HEK293T (cell line): ENCODE measurements around the gene NCAPD2.

ENCODE experiments used
- BHLHE40 ChIP-seq: fragments of 450-650 bp; IDR thresholded peaks from 2 replicates; pipeline ENCODE4 v1.6.1; 2016; ENCODE audit warnings: mild to moderate bottlenecking, moderate library complexity, borderline replicate concordance
- FOXA1 ChIP-seq: fragments of 450-650 bp; IDR thresholded peaks from 2 replicates; pipeline ENCODE4 v1.6.1; 2016; ENCODE audit warnings: mild to moderate bottlenecking
- FOXK2 ChIP-seq: fragments of 450-650 bp; IDR thresholded peaks from 2 replicates; pipeline ENCODE4 v1.6.1; 2016; ENCODE audit warnings: mild to moderate bottlenecking
- FOXM1 ChIP-seq: fragments of 450-650 bp; IDR thresholded peaks from 2 replicates; pipeline ENCODE4 v1.6.1; 2017; ENCODE audit warnings: mild to moderate bottlenecking, borderline replicate concordance
- NFRKB ChIP-seq: fragments of 450-650 bp; IDR thresholded peaks from 2 replicates; pipeline ENCODE4 v1.6.1; 2016; ENCODE audit warnings: mild to moderate bottlenecking, moderate library complexity
- SP1 ChIP-seq: fragments of 450-650 bp; IDR thresholded peaks from 2 replicates; pipeline ENCODE4 v1.6.1; 2017

DNA sequence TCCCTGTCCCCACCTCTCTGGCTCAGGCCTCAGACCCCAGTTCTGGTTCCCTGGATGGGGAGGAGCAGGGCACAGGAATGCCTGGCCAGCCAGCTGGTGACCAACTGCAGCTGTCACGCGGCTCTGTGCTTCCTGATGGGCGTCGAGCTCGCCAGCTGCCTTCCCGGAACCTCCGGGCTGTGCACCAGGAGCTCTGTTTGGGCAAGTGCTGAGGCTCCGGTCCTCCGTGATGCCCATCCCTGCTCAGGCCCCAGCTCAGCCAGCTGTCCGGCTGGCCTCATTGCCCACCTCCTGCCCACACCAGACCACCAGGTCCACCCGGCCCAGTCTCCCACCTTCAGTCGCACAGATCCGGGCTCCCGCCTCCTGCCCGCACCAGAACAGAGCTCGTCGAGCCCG lies 57.2 kb downstream of the NCAPD2 start:
- TF ChIP-seq FOXA1 (no peak), BHLHE40 (no peak), FOXK2 (no peak), NFRKB (no peak), SP1 (no peak), FOXM1 (no peak)
